SKM-1 (cell line): ENCODE data around the gene AXIN1.

Source experiments
- DNase-seq: peaks from one replicate; lab custom pipeline; 2025; ENCODE audit not compliant: unreplicated experiment; lab: John Stamatoyannopoulos, UW

Gene AXIN1

GRCh38 chr16:303760-304505 lies 48.6 kb downstream of the AXIN1 start:
- DNase-seq: no peak

DNA sequence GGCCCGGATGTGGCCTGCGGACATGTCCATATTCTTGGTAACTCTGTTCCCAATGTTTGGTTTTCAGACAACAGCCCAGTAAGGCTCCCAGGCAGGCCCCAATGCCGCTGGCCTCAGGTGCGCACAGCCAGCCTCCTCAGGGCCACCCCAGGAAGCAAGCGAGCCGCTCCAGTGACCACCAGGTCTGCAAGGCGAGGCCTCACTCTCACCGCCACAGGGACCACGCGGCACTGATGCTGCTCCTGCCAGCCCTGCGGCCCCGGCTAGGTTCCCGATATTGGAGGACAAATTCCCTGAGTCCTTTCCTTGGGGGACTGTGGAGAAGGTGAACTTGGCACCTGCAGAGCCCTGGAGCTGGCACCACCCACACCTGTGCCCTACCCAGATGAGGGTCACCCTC lies 50.6 kb downstream of the AXIN1 start:
- DNase-seq: no peak

DNA sequence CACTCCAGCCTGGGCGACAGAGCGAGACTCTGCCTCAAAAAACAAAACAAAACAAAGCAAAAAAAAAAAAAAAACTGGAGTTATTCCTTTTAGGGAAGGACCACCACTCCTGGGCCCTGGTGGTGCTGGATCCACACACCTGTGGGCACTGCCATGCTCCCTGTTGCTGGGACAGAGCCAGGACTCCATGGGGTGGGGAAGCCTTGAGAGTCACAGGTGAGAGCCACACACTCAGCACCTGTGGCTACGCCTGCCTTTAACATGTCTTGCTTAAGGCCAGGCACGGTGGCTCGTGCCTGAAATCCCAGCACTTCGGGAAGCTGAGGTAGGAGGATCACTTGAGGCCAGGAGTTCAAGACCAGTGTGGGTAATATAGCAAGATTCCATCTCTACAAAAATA lies 51.3 kb downstream of the AXIN1 start:
- no peak for DNase-seq

DNA sequence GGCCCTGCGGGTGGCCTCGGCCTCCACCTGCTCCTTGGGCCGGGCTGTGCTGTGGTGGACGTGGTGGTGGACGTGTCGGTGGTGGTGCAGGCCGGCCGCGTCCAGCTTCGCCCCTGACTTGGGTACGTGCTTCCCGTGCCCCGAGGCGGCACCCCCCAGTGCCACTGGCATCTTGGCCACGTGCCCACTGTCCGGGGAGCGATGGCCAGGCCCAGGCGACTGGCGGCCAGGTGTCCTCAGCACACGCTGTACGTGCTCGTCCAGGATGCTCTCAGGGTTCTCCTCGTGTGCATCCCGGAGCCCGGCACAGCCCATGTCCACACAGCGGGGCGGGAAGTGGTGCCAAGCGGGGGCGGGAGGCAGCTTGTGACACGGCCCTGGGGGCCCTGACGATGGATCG lies 54.7 kb downstream of the AXIN1 start:
- DNase-seq: no peak

DNA sequence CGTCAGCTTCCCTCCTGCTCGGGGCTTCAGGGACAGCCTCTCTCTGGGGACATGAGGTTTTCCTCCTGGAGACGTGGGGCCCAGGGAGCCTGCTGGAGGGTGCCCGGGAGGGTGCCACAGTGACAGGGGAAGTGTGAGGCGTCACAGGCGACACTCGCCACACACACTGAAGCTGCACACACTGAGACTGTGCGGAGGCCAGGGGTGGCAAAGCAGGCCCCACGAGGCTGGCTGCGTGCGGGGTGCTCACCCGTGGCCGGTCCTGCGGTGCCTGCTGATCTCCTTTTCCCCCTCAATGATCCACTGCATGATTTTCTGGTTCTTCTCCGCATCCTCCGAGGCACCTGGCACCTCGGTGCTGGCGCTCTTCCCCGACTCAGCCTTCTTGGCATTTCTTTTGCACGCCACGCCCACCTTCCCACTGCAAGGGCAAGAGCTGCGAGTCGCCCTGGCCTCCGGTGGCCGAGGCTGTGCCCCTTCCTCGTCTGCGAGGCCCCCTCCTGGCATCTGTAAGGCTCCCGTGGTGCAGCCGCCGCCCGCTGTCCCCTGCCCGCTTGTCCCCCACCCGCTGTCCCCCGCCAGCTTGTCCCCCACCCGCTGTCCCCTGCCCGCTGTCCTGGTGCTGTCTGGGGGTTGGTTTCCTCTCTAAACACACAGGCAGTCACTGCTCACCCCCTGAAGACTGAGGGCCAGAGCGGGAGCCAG lies 55.6 kb downstream of the AXIN1 start:
- no peak for DNase-seq

DNA sequence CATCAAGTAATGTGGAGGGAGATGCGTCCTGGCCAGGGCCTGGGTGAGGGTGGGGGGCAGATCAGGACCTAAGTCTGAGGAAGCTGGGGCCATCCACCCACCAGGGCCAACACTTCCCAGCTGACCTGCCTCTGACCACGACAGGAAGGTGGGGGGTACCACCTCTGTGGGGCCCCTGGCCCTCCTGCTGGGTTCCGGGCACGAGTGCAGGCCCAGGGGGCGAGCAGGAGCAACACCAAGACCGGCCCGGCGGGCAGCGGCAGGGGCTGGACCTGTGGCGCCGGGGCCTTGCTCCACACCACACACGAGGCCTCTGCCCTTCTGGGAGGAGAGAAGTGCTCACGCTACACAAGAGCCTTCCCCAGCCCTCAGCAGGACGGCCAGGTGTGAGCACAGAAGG lies 56.2 kb downstream of the AXIN1 start:
- no peak for DNase-seq

DNA sequence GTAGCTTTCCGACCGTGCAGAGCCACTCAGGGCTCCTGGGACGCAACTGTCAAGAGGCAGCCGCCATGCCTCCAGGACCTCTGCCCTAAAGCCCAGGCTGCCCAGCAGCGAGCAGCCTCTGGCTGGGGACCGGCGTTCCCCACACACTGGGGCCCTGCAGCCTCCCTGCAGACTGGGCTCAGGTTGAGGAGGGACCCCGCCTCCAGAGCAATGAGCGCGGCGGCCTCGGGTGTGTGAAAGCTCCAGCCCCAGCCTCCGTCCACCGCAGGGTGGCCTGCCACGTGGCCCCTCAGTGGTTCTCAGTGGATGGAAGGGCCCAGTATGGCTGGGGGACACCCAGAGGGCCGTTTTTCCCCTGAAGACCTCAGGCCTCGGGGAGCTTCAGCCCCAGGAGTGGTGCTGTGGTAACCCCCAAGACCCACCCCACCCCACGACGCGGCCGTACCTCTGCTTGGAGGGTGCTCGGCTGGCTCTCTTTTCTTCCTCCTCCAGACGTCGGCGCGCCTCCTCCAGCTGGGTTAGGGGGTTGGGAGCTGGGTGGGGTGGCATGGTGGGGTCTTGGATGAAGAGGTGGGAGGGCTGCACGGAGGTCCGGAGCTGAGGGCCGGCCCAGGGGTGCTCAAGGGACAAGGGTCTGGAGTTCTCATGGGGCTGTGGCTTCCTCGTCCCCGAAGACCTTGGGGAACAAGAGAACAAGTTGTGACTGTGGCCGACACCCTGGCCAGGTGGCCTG lies 59.3 kb downstream of the AXIN1 start:
- DNase-seq: no peak

- no peak for DNase-seq
Observed at GRCh38 chr16:291539-291938, 61.0 kb downstream of the AXIN1 start.

- DNase-seq: no peak
Observed at GRCh38 chr16:290681-291405, 61.7 kb downstream of the AXIN1 start.

GRCh38 chr16:290015-290680 lies 62.4 kb downstream of the AXIN1 start:
- DNase-seq: no peak

DNA sequence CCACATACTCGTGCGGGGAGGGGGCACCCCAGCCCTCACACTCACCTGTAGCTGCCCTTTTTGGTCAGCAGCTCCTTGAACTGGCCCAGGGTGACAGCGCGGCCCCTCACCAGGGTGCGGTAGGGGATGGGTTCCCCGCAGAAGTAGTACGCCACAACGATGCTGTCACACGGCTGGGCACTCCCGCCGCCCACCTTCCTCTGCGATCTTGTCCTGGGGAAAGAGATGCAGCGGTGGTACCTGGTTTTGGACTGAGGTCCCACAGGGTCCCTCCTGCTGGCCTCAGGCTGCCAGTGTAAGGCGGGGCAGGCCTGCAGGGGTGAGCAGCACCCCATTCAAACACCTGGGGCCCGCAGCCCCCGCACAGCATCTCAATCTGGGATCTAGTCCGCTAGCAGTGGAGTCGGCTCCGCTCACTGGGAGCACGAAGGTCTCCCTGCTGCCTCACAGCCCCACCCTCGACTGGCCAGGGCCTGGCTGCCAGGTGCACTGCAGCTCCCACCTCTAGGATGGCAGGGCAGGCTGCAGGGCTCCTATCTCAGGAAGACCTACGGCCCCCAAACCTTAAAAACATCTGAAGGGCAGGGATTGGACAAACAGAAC lies 63.0 kb downstream of the AXIN1 start:
- DNase-seq: no peak

DNA sequence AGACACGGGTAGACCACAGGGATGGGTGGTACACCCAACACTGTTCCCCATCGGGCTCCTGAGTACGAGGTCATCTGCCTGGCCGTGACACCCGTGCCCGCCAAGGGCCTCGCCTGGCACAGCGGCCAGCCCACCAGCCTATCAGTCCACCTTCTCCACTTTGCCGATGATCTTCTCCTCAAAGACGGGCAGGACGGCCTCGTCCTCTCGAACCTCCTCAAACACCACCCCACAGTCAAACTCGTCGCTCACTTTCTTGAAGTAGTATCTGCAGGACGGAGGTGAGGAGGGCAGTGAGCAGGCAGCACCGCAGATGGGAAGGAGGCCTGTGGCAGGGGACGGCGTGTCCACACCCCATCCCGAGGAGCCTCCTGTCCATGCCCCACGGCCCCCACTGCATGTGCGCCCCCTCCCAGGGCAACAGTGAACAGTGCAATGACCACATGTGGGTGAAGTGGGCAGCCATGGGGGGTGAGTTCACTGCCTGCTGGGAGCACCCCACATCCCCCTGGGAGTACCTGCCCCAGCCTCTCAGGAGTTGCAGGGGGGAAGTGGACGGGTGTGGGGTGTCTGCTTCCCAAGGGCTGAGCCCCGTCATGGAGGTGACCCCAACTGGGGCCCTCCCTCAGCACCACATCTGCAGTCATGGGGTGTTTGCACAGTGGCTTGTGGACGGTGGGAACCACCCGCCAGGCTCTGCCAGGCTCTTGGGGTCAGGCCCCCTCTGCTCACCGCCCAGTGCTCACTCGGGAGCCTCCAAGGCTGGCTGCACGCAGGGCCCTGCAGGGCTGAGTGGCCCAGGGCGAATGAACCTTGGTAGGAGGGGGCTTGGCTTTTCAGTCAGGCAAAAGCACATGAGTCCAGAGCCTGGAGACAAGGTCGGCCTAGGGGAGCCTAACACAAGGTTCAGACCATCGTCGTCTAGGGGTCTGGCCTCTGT lies 64.3 kb downstream of the AXIN1 start:
- DNase-seq: no peak

DNA sequence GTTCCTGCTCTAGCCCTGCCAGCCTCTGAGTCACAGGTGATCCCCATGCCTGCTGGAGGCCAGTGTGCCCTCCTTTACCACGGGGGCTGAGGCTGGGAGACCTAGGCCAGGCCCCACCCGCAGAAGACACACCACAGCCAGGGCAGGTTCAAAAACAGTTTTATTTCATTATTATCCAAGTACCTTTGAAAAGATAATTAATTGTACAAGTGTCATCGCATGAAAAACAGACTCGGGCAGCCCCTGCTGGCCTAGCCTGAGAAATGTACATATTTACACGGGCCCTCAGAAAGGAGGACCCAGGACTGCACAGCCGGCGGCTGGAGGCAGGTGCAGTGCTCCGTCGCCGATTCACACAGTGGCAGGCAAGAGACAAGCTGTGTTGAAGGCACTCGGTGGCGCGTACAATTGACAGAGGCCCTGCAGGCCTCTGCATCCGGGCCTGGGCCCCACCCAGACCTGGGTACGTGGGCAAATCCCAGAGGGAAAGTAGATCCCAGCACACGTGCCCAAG lies 65.2 kb downstream of the AXIN1 start:
- no peak for DNase-seq

GRCh38 chr16:286491-287297 lies 65.8 kb downstream of the AXIN1 start:
- DNase-seq: no peak

GRCh38 chr16:285146-286055 lies 67.1 kb downstream of the AXIN1 start:
- DNase-seq: no peak

- DNase-seq: no peak
Observed at GRCh38 chr16:284204-285120, 68.1 kb downstream of the AXIN1 start.
